ENCODE data around the gene TLE6.
"Not testable (repeated sequence)": the region's sequence is repeated elsewhere in the genome, so short reads cannot be mapped to it uniquely, and the experiment has no call there.

TLE6 gene

GRCh38 chr19:2962018-2962670 lies 15.2 kb upstream of the TLE6 start:
- Histone ChIP-seq H3K36me3 (ENCODE audit: insufficient read depth, low read length) (no peaks in the 10 kb centered on the region), H3K4me1 (ENCODE audit: insufficient read depth, low read length, poor library complexity, severe bottlenecking) (no peaks in the 10 kb centered on the region), H3K9me2 (replicated peaks; ENCODE audit: low read depth, low read length) (no peaks in the 10 kb centered on the region), H2AFZ (ENCODE audit: low read length) (no peak overlapping the region), H3K4me3 (ENCODE audit: low read length, poor library complexity, severe bottlenecking) (no peak overlapping the region), H3F3A (ENCODE audit: low read depth) (no peaks in the 10 kb centered on the region), H3K9ac (ENCODE audit: low read depth, low read length, poor library complexity, severe bottlenecking) (no peak overlapping the region), H4K20me1 (ENCODE audit: insufficient read depth, low read length, poor library complexity, severe bottlenecking) (no peaks in the 10 kb centered on the region), H3K9me3 (ENCODE audit: insufficient read depth, low read depth, low read length) (no peaks in the 10 kb centered on the region), H3K79me2 (ENCODE audit: insufficient read depth, low read length) (no peaks in the 10 kb centered on the region), H3K27me3 (ENCODE audit: insufficient read depth, low read length, poor library complexity, severe bottlenecking) (no peaks in the 10 kb centered on the region), H3K4me2 (ENCODE audit: low read depth, low read length, poor library complexity, severe bottlenecking) (no peak overlapping the region)
- TF ChIP-seq EZH2phosphoT487 (IDR thresholded peaks at IDR 0.05; ENCODE audit: borderline replicate concordance) (no peak), CTCF (conservative IDR thresholded peaks at IDR 0.05; ENCODE audit: low read length) (peak; percentile 82)

GRCh38 chr19:2963122-2963521 lies 14.2 kb upstream of the TLE6 start:
- Histone ChIP-seq H2AFZ (ENCODE audit: low read length) (no peak overlapping the region), H3K9me3 (ENCODE audit: insufficient read depth, low read depth, low read length) (no peaks in the 10 kb centered on the region), H3K4me2 (ENCODE audit: low read depth, low read length, poor library complexity, severe bottlenecking) (no peak overlapping the region), H3K9me2 (replicated peaks; ENCODE audit: low read depth, low read length) (no peaks in the 10 kb centered on the region), H3K4me3 (ENCODE audit: low read length, poor library complexity, severe bottlenecking) (no peak overlapping the region), H3K36me3 (ENCODE audit: insufficient read depth, low read length) (no peaks in the 10 kb centered on the region), H3F3A (ENCODE audit: low read depth) (no peaks in the 10 kb centered on the region), H3K4me1 (ENCODE audit: insufficient read depth, low read length, poor library complexity, severe bottlenecking) (no peaks in the 10 kb centered on the region), H4K20me1 (ENCODE audit: insufficient read depth, low read length, poor library complexity, severe bottlenecking) (no peaks in the 10 kb centered on the region), H3K27me3 (ENCODE audit: insufficient read depth, low read length, poor library complexity, severe bottlenecking) (no peaks in the 10 kb centered on the region), H3K9ac (ENCODE audit: low read depth, low read length, poor library complexity, severe bottlenecking) (no peak overlapping the region), H3K79me2 (ENCODE audit: insufficient read depth, low read length) (no peaks in the 10 kb centered on the region)
- TF ChIP-seq CTCF (conservative IDR thresholded peaks at IDR 0.05; ENCODE audit: low read length) = no peak
- TF ChIP-seq EZH2phosphoT487 (IDR thresholded peaks at IDR 0.05; ENCODE audit: borderline replicate concordance) = no peak

- not testable (repeated sequence) for H3K36me3 ChIP-seq (ENCODE audit: insufficient read depth, low read length); H4K20me1 ChIP-seq (ENCODE audit: insufficient read depth, low read length, poor library complexity, severe bottlenecking); H3K4me3 ChIP-seq (ENCODE audit: low read length, poor library complexity, severe bottlenecking); H3K4me2 ChIP-seq (ENCODE audit: low read depth, low read length, poor library complexity, severe bottlenecking); H3K9me3 ChIP-seq (ENCODE audit: insufficient read depth, low read depth, low read length); H2AFZ ChIP-seq (ENCODE audit: low read length); H3F3A ChIP-seq (ENCODE audit: low read depth); H3K9me2 ChIP-seq (replicated peaks; ENCODE audit: low read depth, low read length); H3K4me1 ChIP-seq (ENCODE audit: insufficient read depth, low read length, poor library complexity, severe bottlenecking); H3K79me2 ChIP-seq (ENCODE audit: insufficient read depth, low read length); H3K9ac ChIP-seq (ENCODE audit: low read depth, low read length, poor library complexity, severe bottlenecking); H3K27me3 ChIP-seq (ENCODE audit: insufficient read depth, low read length, poor library complexity, severe bottlenecking)
These were observed 13.7 kb upstream of the TLE6 start for GRCh38 chr19:2963631-2964030.

GRCh38 chr19:2964874-2965273 lies 12.5 kb upstream of the TLE6 start:
- Histone ChIP-seq H3K4me3 (ENCODE audit: low read length, poor library complexity, severe bottlenecking) (no peak overlapping the region), H3K36me3 (ENCODE audit: insufficient read depth, low read length) (no peaks in the 10 kb centered on the region), H3K4me2 (ENCODE audit: low read depth, low read length, poor library complexity, severe bottlenecking) (no peak overlapping the region), H3K4me1 (ENCODE audit: insufficient read depth, low read length, poor library complexity, severe bottlenecking) (no peaks in the 10 kb centered on the region), H4K20me1 (ENCODE audit: insufficient read depth, low read length, poor library complexity, severe bottlenecking) (no peaks in the 10 kb centered on the region), H3K9ac (ENCODE audit: low read depth, low read length, poor library complexity, severe bottlenecking) (no peak overlapping the region), H3F3A (ENCODE audit: low read depth) (no peaks in the 10 kb centered on the region), H3K27me3 (ENCODE audit: insufficient read depth, low read length, poor library complexity, severe bottlenecking) (no peaks in the 10 kb centered on the region), H3K9me2 (replicated peaks; ENCODE audit: low read depth, low read length) (no peaks in the 10 kb centered on the region), H3K9me3 (ENCODE audit: insufficient read depth, low read depth, low read length) (no peaks in the 10 kb centered on the region), H3K79me2 (ENCODE audit: insufficient read depth, low read length) (no peaks in the 10 kb centered on the region), H2AFZ (ENCODE audit: low read length) (no peak overlapping the region)
- no peak for TF ChIP-seq EZH2phosphoT487 (IDR thresholded peaks at IDR 0.05; ENCODE audit: borderline replicate concordance)
- TF ChIP-seq CTCF (conservative IDR thresholded peaks at IDR 0.05; ENCODE audit: low read length) = no peak
